ENCODE measurements around the gene CAMK2D. TPM values are rescaled to one million over a fixed set of nuclear protein-coding genes. Genes with fewer than 3 reads are reported as not detected.

The CAMK2D gene
- total and polyA plus RNA-seq, 8 donors: 8.8 to 155 (median 64.5) TPM

GRCh38 chr4:113603911-113604310 is 157.6 kb downstream of the CAMK2D start:
- peaks cover 0 to 16% (median 10%) of the 10 kb centered on the region in 4 donors for H3K36me3 ChIP-seq
- no peak overlapping the region for H3K27ac ChIP-seq
- 66 to 90% (median 79%) methylated on average over 1 of the region's 1 CpG for WGBS, 5 donors
- intact Hi-C loops (cut with DNase I; ENCODE audit: low total_unique reads): no loop called here
- no peak overlapping the region for H3K4me3 ChIP-seq
- H3K27me3 ChIP-seq: no peaks in the 10 kb centered on the region
- no peaks in the 10 kb centered on the region for H3K4me1 ChIP-seq
- H3K9me3 ChIP-seq: no peaks in the 10 kb centered on the region
- TF ChIP-seq CTCF (IDR thresholded peaks at IDR 0.05) (no peak), EP300 (IDR thresholded peaks at IDR 0.05) (no peak)
- DNase-seq: no peak

DNA sequence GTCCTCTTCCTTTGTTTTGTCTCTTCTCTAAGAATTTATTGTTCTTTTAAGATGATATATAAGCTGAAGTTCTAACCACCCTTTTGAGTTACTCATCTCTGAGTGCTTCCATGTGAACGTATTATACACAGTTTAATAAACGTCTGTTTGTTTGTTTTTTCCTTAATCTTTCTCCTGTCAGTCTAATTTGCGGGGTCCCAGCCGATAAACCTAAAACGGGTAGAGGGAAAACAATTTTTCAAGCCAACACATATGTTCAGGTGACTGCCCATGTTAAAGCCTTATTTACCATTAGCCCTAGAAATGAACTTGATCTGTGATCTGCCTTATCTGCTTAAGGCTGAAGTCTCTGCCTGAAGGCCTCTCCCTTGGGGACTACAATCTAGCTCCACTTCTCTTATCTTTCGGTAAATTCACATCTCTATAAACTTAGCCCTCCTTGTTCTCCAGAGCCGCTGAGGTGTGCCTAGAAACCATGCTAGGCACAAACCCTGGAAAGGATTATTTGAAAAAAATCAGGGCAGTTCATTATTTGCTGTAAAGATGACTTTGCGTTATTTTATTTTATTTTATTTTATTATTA is 158.8 kb downstream of the CAMK2D start:
- TF ChIP-seq POLR2A (IDR thresholded peaks at IDR 0.05): no peak
- no peak for TF ChIP-seq CTCF (IDR thresholded peaks at IDR 0.05)
- TF ChIP-seq POLR2AphosphoS5 (IDR thresholded peaks at IDR 0.05): no peak
- no peak for TF ChIP-seq EP300 (IDR thresholded peaks at IDR 0.05)
- Histone ChIP-seq H3K4me1 (no peaks in the 10 kb centered on the region), H3K4me3 (no peak overlapping the region), H3K36me3 (peaks cover 0 to 13% (median 8%) of the 10 kb centered on the region in 4 donors), H3K27me3 (no peaks in the 10 kb centered on the region), H3K27ac (no peak overlapping the region), H3K9me3 (no peaks in the 10 kb centered on the region)
- WGBS, 5 donors: 64 to 71% (median 66%) methylated on average over 8 of the region's 8 CpGs
- no peak for DNase-seq
- intact Hi-C loops (cut with DNase I; ENCODE audit: low total_unique reads): no loop called here

- H3K4me1 ChIP-seq: no peaks in the 10 kb centered on the region
- TF ChIP-seq CTCF (IDR thresholded peaks at IDR 0.05) (no peak), EP300 (IDR thresholded peaks at IDR 0.05) (no peak), POLR2A (IDR thresholded peaks at IDR 0.05) (no peak)
- H3K4me3 ChIP-seq: no peak overlapping the region
- no peak overlapping the region for H3K27ac ChIP-seq
- DNase-seq: no peak
- no peaks in the 10 kb centered on the region for H3K9me3 ChIP-seq
- intact Hi-C loops (cut with DNase I; ENCODE audit: low total_unique reads): no loop called here
- WGBS, 5 donors: 84 to 99% (median 94%) methylated on average over 4 of the region's 4 CpGs
- H3K36me3 ChIP-seq: peaks cover 0 to 4% (median 0%) of the 10 kb centered on the region in 4 donors
- no peaks in the 10 kb centered on the region for H3K27me3 ChIP-seq
Observed at GRCh38 chr4:113601636-113602035, 159.9 kb downstream of the CAMK2D start.

GRCh38 chr4:113596396-113596795 is 165.1 kb downstream of the CAMK2D start:
- Histone ChIP-seq H3K4me3 (no peak overlapping the region), H3K9me3 (no peaks in the 10 kb centered on the region), H3K36me3 (peaks cover 0 to 8% (median 0%) of the 10 kb centered on the region in 4 donors), H3K4me1 (no peaks in the 10 kb centered on the region), H3K27me3 (no peaks in the 10 kb centered on the region), H3K27ac (no peak overlapping the region)
- TF ChIP-seq POLR2A (IDR thresholded peaks at IDR 0.05) (no peak), CTCF (IDR thresholded peaks at IDR 0.05) (no peak), POLR2AphosphoS5 (IDR thresholded peaks at IDR 0.05) (no peak), EP300 (IDR thresholded peaks at IDR 0.05) (no peak)
- no peak for DNase-seq
- intact Hi-C loops (cut with DNase I; ENCODE audit: low total_unique reads): no loop called here
- WGBS, 5 donors: 88 to 98% (median 95%) methylated on average over 6 of the region's 6 CpGs

All from stomach (tissue), 9 donors.